WTC11 (cell line): Measurements from ENCODE around the gene PIGU. TPM values are rescaled to one million over a fixed set of nuclear protein-coding genes. Genes with fewer than 3 reads are reported as not detected.

Experiments
- ATAC-seq: fragments of 200-7000 bp; cut with Tn5 transposase; 2 replicates; pipeline ENCODE4 v1.10.0; 2021; ENCODE audit warnings: mild to moderate bottlenecking, moderate library complexity
- CTCF ChIA-PET: fragments of 300-600 bp; sonication (Branson Sonifier 250); formaldehyde crosslinking; loops from one replicate; lab custom pipeline; 2021; ENCODE audit warnings: antibody characterized with exemption; lab: Charles Lee
- POLR2A ChIA-PET: fragments of 350-600 bp; sonication (Branson Sonifier 250); formaldehyde crosslinking; loops from one replicate; lab custom pipeline; 2021; ENCODE audit warnings: antibody characterized with exemption; lab: Charles Lee
- DNase-seq: peaks from one replicate; pipeline ENCODE4 v3.0.0; 2021; ENCODE audit warnings: low spot score
- H3K27ac Mint-ChIP-seq: 2 replicates; pipeline ENCODE4 v1.8.0; 2021; ENCODE audit warnings: mixed read lengths
- H3K27me3 Mint-ChIP-seq: 2 replicates; pipeline ENCODE4 v1.8.0; 2021; ENCODE audit warnings: low read depth, mild to moderate bottlenecking, moderate library complexity, mixed read lengths
- H3K36me3 Mint-ChIP-seq: 2 replicates; pipeline ENCODE4 v1.8.0; 2021; ENCODE audit warnings: mixed read lengths
- H3K4me1 Mint-ChIP-seq: 2 replicates; pipeline ENCODE4 v1.8.0; 2022; ENCODE audit warnings: mixed read lengths
- H3K4me3 Mint-ChIP-seq: 2 replicates; pipeline ENCODE4 v1.8.0; 2021; ENCODE audit warnings: mild to moderate bottlenecking, moderate library complexity, mixed read lengths
- H3K9me3 Mint-ChIP-seq: 2 replicates; pipeline ENCODE4 v1.8.0; 2021; ENCODE audit warnings: mixed read lengths
- AFF4 ChIP-seq: sonication (generic); formaldehyde crosslinking; IDR thresholded peaks from 2 replicates; pipeline ENCODE4 v1.8.1; 2023; ENCODE audit warnings: mild to moderate bottlenecking, missing genetic modification reagents, borderline replicate concordance
- ATF3 ChIP-seq: sonication (generic); formaldehyde crosslinking; conservative IDR thresholded peaks from 2 replicates; pipeline ENCODE4 v1.8.1; 2022; ENCODE audit warnings: mild to moderate bottlenecking, missing genetic modification reagents
- CREB1 ChIP-seq: sonication (generic); formaldehyde crosslinking; IDR thresholded peaks from 2 replicates; pipeline ENCODE4 v1.8.0; 2023; ENCODE audit warnings: mild to moderate bottlenecking, missing genetic modification reagents
- CREM ChIP-seq: sonication (generic); formaldehyde crosslinking; IDR thresholded peaks from 2 replicates; pipeline ENCODE4 v1.8.1; 2022; ENCODE audit warnings: mild to moderate bottlenecking, missing genetic modification reagents, moderate library complexity
- E2F5 ChIP-seq: sonication (generic); formaldehyde crosslinking; IDR thresholded peaks from 2 replicates; pipeline ENCODE4 v1.8.1; 2022; ENCODE audit warnings: mild to moderate bottlenecking, moderate library complexity, missing genetic modification reagents
- ELF4 ChIP-seq: sonication (generic); formaldehyde crosslinking; IDR thresholded peaks from 2 replicates; pipeline ENCODE4 v1.8.1; 2022; ENCODE audit warnings: low read depth, mild to moderate bottlenecking, moderate library complexity, missing genetic modification reagents
- IRF2 ChIP-seq: sonication (generic); formaldehyde crosslinking; IDR thresholded peaks from 2 replicates; pipeline ENCODE4 v1.8.0; 2022; ENCODE audit warnings: low read depth, missing genetic modification reagents, borderline replicate concordance
- MAX ChIP-seq: sonication (generic); formaldehyde crosslinking; IDR thresholded peaks from 2 replicates; pipeline ENCODE4 v1.8.0; 2022; ENCODE audit warnings: mild to moderate bottlenecking, missing genetic modification reagents
- NFYB ChIP-seq: sonication (generic); formaldehyde crosslinking; conservative IDR thresholded peaks from 2 replicates; pipeline ENCODE4 v1.8.0; 2022; ENCODE audit warnings: low read depth, missing genetic modification reagents
- NR1H2 ChIP-seq: sonication (generic); formaldehyde crosslinking; IDR thresholded peaks from 2 replicates; pipeline ENCODE4 v1.9.0; 2021; ENCODE audit warnings: mild to moderate bottlenecking, moderate library complexity, missing genetic modification reagents
- NR2C2 ChIP-seq: sonication (generic); formaldehyde crosslinking; IDR thresholded peaks from 2 replicates; pipeline ENCODE4 v1.8.0; 2022; ENCODE audit warnings: mild to moderate bottlenecking, missing genetic modification reagents
- RELA ChIP-seq: sonication (generic); formaldehyde crosslinking; IDR thresholded peaks from 2 replicates; pipeline ENCODE4 v1.8.1; 2022; ENCODE audit warnings: missing genetic modification reagents, mild to moderate bottlenecking, borderline replicate concordance
- SP1 ChIP-seq: sonication (generic); formaldehyde crosslinking; conservative IDR thresholded peaks from 2 replicates; pipeline ENCODE4 v1.8.1; 2022; ENCODE audit warnings: missing genetic modification reagents
- TCF7 ChIP-seq: sonication (generic); formaldehyde crosslinking; IDR thresholded peaks from 2 replicates; pipeline ENCODE4 v1.8.0; 2022; ENCODE audit warnings: mild to moderate bottlenecking, low read depth, missing genetic modification reagents, moderate library complexity
- TEAD1 ChIP-seq: sonication (generic); formaldehyde crosslinking; IDR thresholded peaks from 2 replicates; pipeline ENCODE4 v1.8.0; 2022; ENCODE audit warnings: mild to moderate bottlenecking, missing genetic modification reagents
- ZMAT4 ChIP-seq: fragments of 250-450 bp; sonication (Bioruptor Pico); IDR thresholded peaks from 2 replicates; pipeline ENCODE4 v1.9.0; 2021; ENCODE audit warnings: mild to moderate bottlenecking
- ZNF121 ChIP-seq: sonication (generic); formaldehyde crosslinking; IDR thresholded peaks from 2 replicates; pipeline ENCODE4 v1.8.0; 2023; ENCODE audit warnings: missing genetic modification reagents
- ZNF396 ChIP-seq: fragments of 250-450 bp; sonication (Bioruptor Pico); IDR thresholded peaks from 2 replicates; pipeline ENCODE4 v1.8.0; 2021; ENCODE audit warnings: mild to moderate bottlenecking, moderate library complexity, borderline replicate concordance
- ZNF423 ChIP-seq: fragments of 250-450 bp; sonication (Bioruptor Pico); IDR thresholded peaks from 2 replicates; pipeline ENCODE4 v2.1.2; 2022; ENCODE audit warnings: mild to moderate bottlenecking, moderate library complexity
- ZNF532 ChIP-seq: fragments of 250-450 bp; sonication (Bioruptor Pico); IDR thresholded peaks from 2 replicates; pipeline ENCODE4 v1.9.0; 2021; ENCODE audit warnings: mild to moderate bottlenecking, borderline replicate concordance
- ZNF671 ChIP-seq: fragments of 250-450 bp; sonication (Bioruptor Pico); IDR thresholded peaks from 2 replicates; pipeline ENCODE4 v1.8.0; 2021; ENCODE audit warnings: mild to moderate bottlenecking
- total RNA-seq: library from RNA; stranded (reverse); gene quantifications from 3 replicates; pipeline ENCODE4 v1.2.3, GENCODE V29; 2021

Gene PIGU
- total RNA-seq, 1 experiment from 2014 or later, result 24.8 TPM

- TF ChIP-seq AFF4 (CRISPR knock-in tag), result no peak
- no peak for TF ChIP-seq NR1H2 (CRISPR knock-in tag)
- no peak for TF ChIP-seq ZMAT4 (CRISPR knock-in tag)
- no peak for TF ChIP-seq SP1 (CRISPR knock-in tag)
- TF ChIP-seq ATF3 (CRISPR knock-in tag), result no peak
Observed at GRCh38 chr20:34579979-34580940, 96.6 kb downstream of the PIGU start (continued).

GRCh38 chr20:34579191-34579978 lies 97.5 kb downstream of the PIGU start:
- Mint-ChIP-seq H3K27me3 (no peaks in the 10 kb centered on the region), H3K4me1 (no peaks in the 10 kb centered on the region), H3K4me3 (no peak overlapping the region), H3K27ac (0 out of 2 replicates have a peak overlapping the region, but pooled peaks have one; percentile 42), H3K9me3 (no peaks in the 10 kb centered on the region), H3K36me3 (peaks cover 5% of the 10 kb centered on the region; the same call in 1 of the 2 replicates)
- CTCF ChIA-PET, result interaction anchor here (1.3 to 1.7 kb wide), 2 partner anchors 42 to 190 kb away, joined by 4 to 5 read pairs; no protein-coding TSS in a partner anchor
- ATAC-seq, result no peak
- TF ChIP-seq ELF4 (CRISPR knock-in tag) (no peak), ZNF532 (CRISPR knock-in tag) (no peak), CREM (CRISPR knock-in tag) (no peak), NFYB (no peak)
- no peak for DNase-seq
- POLR2A ChIA-PET, result no interaction called here

- ATAC-seq (no peak), DNase-seq (no peak)
- H3K27me3 Mint-ChIP-seq, result no peaks in the 10 kb centered on the region
- no peaks in the 10 kb centered on the region for H3K9me3 Mint-ChIP-seq
- H3K36me3 Mint-ChIP-seq, result peaks cover 5% of the 10 kb centered on the region; the same call in 1 of the 2 replicates
- no peak overlapping the region for H3K4me3 Mint-ChIP-seq
- TF ChIP-seq E2F5 (CRISPR knock-in tag) (no peak), ZNF121 (CRISPR knock-in tag) (no peak), TCF7 (CRISPR knock-in tag) (no peak), ZNF423 (CRISPR knock-in tag) (no peak), MAX (CRISPR knock-in tag) (no peak), IRF2 (CRISPR knock-in tag) (no peak), ZNF671 (CRISPR knock-in tag) (no peak), ZNF396 (CRISPR knock-in tag) (no peak), CREB1 (CRISPR knock-in tag) (no peak), RELA (CRISPR knock-in tag) (no peak), NR2C2 (CRISPR knock-in tag) (no peak), TEAD1 (CRISPR knock-in tag) (no peak), ELF4 (CRISPR knock-in tag) (no peak)
- ChIA-PET POLR2A (no interaction called here), CTCF (interaction anchor here (1.3 to 1.7 kb wide), 2 partner anchors 42 to 191 kb away, joined by 4 to 5 read pairs; no protein-coding TSS in a partner anchor)
- no peaks in the 10 kb centered on the region for H3K4me1 Mint-ChIP-seq
- H3K27ac Mint-ChIP-seq, result no peak overlapping the region
Observed at GRCh38 chr20:34578521-34578920, 98.4 kb downstream of the PIGU start.
